ENCODE data around the gene AK8. TPM values are rescaled to one million over a fixed set of nuclear protein-coding genes. Genes with fewer than 3 reads are reported as not detected.

Gene AK8
- total and polyA plus RNA-seq, 2 experiments from 2014 or later = 0.14 to 0.78 TPM

GRCh38 chr9:132919614-132920268, 41.7 kb upstream of the AK8 start:
- Histone ChIP-seq H2AFZ (no peak overlapping the region), H3K4me1 (ENCODE audit: insufficient read depth) (no peaks in the 10 kb centered on the region), H3K4me3 (no peak overlapping the region), H3K27me3 (ENCODE audit: insufficient read depth) (no peaks in the 10 kb centered on the region), H3F3A (replicated peaks; ENCODE audit: low read depth) (no peaks in the 10 kb centered on the region), H3K27ac (ENCODE audit: low read depth) (no peak overlapping the region), H3K36me3 (ENCODE audit: insufficient read depth) (peaks cover 37% of the 10 kb centered on the region), H4K20me1 (replicated peaks; ENCODE audit: insufficient read depth) (peaks cover 11% of the 10 kb centered on the region; the same call in 1 of the 2 replicates), H3K79me2 (replicated peaks; ENCODE audit: insufficient read depth) (no peaks in the 10 kb centered on the region), H3K9me2 (ENCODE audit: insufficient read depth) (no peaks in the 10 kb centered on the region), H3K4me2 (no peak overlapping the region)
- DNase-seq (ENCODE audit: low spot score) (no peak), ATAC-seq (no peak)
- H3K27me3 Mint-ChIP-seq (ENCODE audit: insufficient read depth, low read depth, poor library complexity) = no peaks in the 10 kb centered on the region
- H3K4me1 Mint-ChIP-seq = no peaks in the 10 kb centered on the region
- H3K36me3 Mint-ChIP-seq (ENCODE audit: low read depth) = peaks cover 35% of the 10 kb centered on the region
- TF ChIP-seq JUNB (IDR thresholded peaks at IDR 0.05; ENCODE audit: unreplicated experiment) (no peak), ZNF114 (CRISPR knock-in tag; IDR thresholded peaks at IDR 0.05) (no peak), ETS1 (IDR thresholded peaks at IDR 0.05) (no peak), ZNF462 (CRISPR knock-in tag; IDR thresholded peaks at IDR 0.05) (no peak), CTCF (conservative IDR thresholded peaks at IDR 0.05; ENCODE audit: low read depth in 2 of 2) (no peak), REST (IDR thresholded peaks at IDR 0.05; ENCODE audit: unreplicated experiment) (no peak), EZH2 (IDR thresholded peaks at IDR 0.05; ENCODE audit: low read depth, unreplicated experiment) (no peak), STAT1 (IDR thresholded peaks at IDR 0.05; ENCODE audit: unreplicated experiment) (no peak), NANOG (IDR thresholded peaks at IDR 0.05; ENCODE audit: borderline replicate concordance) (no peak), ZNF331 (CRISPR knock-in tag; IDR thresholded peaks at IDR 0.05; ENCODE audit: low read depth) (no peak), POLR2AphosphoS5 (IDR thresholded peaks at IDR 0.05; ENCODE audit: low read depth) (no peak), EZH2phosphoT487 (IDR thresholded peaks at IDR 0.05; ENCODE audit: unreplicated experiment) (no peak), CREB1 (CRISPR knock-in tag; IDR thresholded peaks at IDR 0.05; ENCODE audit: low read depth) (no peak)
- H3K9me3 Mint-ChIP-seq = no peaks in the 10 kb centered on the region
- no peak overlapping the region for H3K27ac Mint-ChIP-seq
- no peak overlapping the region for H3K4me3 Mint-ChIP-seq

Measured in GM23338 (cell line).